Left hindlimb (tissue), 1 donor: ENCODE data around the gene CDH12.

Experiments used
- DNase-seq: peaks from one replicate; pipeline ENCODE4 v3.0.0-alpha.2; 2018

CDH12 gene

GRCh38 chr5:21807953-21808352 lies 1045.2 kb downstream of the CDH12 start:
- DNase-seq: no peak

- no peak for DNase-seq
Measured at GRCh38 chr5:21806943-21807342, 1046.2 kb downstream of the CDH12 start.

GRCh38 chr5:21806271-21806670 lies 1046.9 kb downstream of the CDH12 start:
- DNase-seq: no peak

DNA sequence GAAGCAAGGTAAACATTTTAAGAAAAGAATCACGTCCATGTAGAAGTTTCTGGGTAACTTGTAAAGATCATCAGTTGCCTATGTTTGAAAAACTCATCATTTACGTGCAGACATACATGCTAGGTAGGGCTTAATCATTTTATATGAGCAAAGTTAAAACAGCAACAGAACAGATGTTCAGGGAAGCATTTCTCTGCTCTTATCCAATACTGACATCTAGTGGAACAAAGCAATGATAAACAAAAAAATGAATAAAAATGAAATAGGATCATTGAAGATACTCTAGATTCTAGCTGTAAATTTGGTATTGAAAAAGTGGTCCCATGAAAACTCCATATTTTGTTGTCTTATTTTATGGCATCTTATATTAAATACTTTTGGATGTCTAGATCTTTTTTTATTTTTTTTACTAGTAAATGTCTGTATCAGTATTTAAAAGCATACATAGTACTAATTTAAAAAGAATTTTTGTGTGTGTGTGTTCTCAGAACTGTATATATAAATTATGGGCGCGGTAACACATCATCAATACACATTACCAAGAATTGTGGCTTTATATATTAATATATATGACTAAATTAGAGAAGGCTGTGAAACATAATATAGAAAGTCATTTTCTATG lies 1050.2 kb downstream of the CDH12 start:
- no peak for DNase-seq

GRCh38 chr5:21802100-21802499 lies 1051.0 kb downstream of the CDH12 start:
- no peak for DNase-seq

GRCh38 chr5:21792748-21793147 lies 1060.4 kb downstream of the CDH12 start:
- DNase-seq: no peak

- no peak for DNase-seq
Measured at GRCh38 chr5:21791304-21791703, 1061.8 kb downstream of the CDH12 start.

GRCh38 chr5:21784487-21784886 lies 1068.7 kb downstream of the CDH12 start:
- DNase-seq: no peak

- DNase-seq: no peak
Measured at GRCh38 chr5:21783074-21783679, 1070.0 kb downstream of the CDH12 start.

DNA sequence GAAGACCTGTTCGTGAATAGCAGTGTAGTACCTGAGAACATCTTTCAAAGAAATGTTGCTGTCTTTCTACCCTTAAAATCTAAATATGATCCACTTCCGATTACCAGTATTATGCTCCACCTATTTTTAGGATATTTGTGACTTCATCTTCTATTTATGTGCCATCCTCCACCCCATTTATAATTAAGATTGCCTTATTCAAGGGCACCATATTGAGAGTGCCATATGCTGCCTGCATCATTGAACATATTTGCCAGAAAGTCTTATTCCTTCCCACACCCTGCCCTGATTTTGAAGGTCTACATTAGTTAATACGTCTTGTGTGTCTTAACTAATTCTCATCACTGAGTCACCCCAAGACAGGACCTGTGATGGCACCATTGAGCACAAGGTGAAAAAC lies 1076.7 kb downstream of the CDH12 start:
- DNase-seq: no peak

GRCh38 chr5:21774801-21775200 lies 1078.3 kb downstream of the CDH12 start:
- DNase-seq: no peak

- DNase-seq: no peak
Measured at GRCh38 chr5:21774281-21774680, 1078.9 kb downstream of the CDH12 start.

GRCh38 chr5:21773456-21773855 lies 1079.7 kb downstream of the CDH12 start:
- DNase-seq: no peak

- DNase-seq: no peak
Measured at GRCh38 chr5:21765406-21765805, 1087.7 kb downstream of the CDH12 start.

- no peak for DNase-seq
Measured at GRCh38 chr5:21739096-21739495, 1114.0 kb downstream of the CDH12 start.

DNA sequence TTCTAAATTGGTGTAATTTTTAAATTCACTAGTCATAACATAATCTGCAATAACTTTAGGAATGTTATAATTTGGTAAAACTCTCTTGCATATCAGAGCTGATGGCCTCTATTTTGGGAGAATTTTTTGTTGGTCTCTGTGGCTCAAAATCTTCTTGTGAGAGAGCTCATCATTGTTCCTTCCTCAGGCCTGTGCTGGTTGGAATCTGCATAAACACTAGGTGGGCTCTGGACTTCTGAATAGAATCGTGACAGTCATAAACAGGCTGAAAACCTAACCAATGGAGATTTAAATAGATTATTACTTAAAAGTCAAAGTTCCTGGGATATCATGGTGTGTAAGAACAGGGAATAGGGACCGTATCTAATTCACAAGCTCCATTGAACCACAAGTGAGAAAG lies 1129.6 kb downstream of the CDH12 start:
- no peak for DNase-seq

- no peak for DNase-seq
Measured at GRCh38 chr5:21711866-21712758, 1141.0 kb downstream of the CDH12 start.

- DNase-seq: no peak
Measured at GRCh38 chr5:21709770-21710169, 1143.4 kb downstream of the CDH12 start.

DNA sequence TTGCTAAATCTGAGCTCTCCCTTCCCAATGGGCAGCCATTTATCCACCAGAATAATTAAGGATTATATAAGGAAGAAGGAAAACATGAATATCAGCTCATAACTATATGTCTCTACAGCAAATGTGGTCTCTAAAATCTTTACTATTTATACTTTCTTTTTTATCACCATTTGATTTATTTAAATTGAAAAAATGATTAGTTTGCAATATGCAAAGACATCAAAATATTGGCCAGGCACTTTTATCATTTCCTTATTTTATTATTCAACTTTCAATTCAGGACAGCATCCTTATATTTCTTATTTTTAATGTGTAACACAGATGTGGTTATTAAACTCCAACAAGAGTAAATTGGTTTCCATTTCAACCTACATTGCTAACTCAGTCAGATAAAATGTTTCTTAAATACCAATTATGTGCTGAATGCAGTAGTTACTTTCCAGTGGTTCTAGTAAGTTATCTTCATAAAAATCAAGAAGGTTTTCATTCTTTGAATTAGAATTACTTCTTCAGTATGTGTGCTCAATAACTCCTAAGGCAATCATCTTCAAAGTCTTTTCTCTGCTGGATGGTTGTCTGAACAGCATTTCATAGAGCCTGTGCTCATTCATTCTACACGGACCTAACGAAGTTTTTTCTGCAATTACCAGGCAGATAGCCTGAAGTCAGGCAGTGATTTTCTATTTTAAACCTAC lies 1148.0 kb downstream of the CDH12 start:
- DNase-seq: no peak

GRCh38 chr5:21701317-21701716 lies 1151.8 kb downstream of the CDH12 start:
- no peak for DNase-seq
